MCF 10A (cell line): ENCODE data around the gene SURF6. TPM values are rescaled to one million over a fixed set of nuclear protein-coding genes. Genes with fewer than 3 reads are reported as not detected.

Experiments used
- BruUV-seq: library from RNA; stranded (reverse); fragments of 400-500 nt; replicated peaks from 2 replicates; lab custom pipeline; 2021; lab: Mats Ljungman, UMichigan
- CTCF ChIA-PET: fragments of 300-600 bp; sonication (Branson Sonifier 250); formaldehyde crosslinking; extraction: SDS; loops from one replicate; lab custom pipeline; 2021; ENCODE audit warnings: antibody characterized with exemption, inconsistent platforms; lab: Yijun Ruan, JAX
- POLR2A ChIA-PET: fragments of 300-600, 350-650 bp; sonication (Branson Sonifier 250); formaldehyde crosslinking; extraction: SDS; loops from one replicate; lab custom pipeline; 2020; ENCODE audit warnings: antibody characterized with exemption, inconsistent platforms; lab: Yijun Ruan, JAX
- DNase-seq: peaks from one replicate; pipeline ENCODE4 v3.0.0-alpha.2; 2018; ENCODE audit not compliant: unreplicated experiment
- H3K27ac Mint-ChIP-seq: one replicate; pipeline ENCODE4 v1.8.0; 2022; ENCODE audit warnings: mild to moderate bottlenecking, low read depth, mixed read lengths; ENCODE audit not compliant: unreplicated experiment
- H3K27me3 Mint-ChIP-seq: one replicate; pipeline ENCODE4 v1.8.0; 2022; ENCODE audit warnings: mixed read lengths; ENCODE audit not compliant: insufficient read depth, unreplicated experiment
- H3K36me3 Mint-ChIP-seq: one replicate; pipeline ENCODE4 v1.8.0; 2022; ENCODE audit warnings: mild to moderate bottlenecking, moderate library complexity, mixed read lengths; ENCODE audit not compliant: insufficient read depth, unreplicated experiment
- H3K4me1 Mint-ChIP-seq: one replicate; pipeline ENCODE4 v1.8.0; 2022; ENCODE audit warnings: mixed read lengths; ENCODE audit not compliant: insufficient read depth, unreplicated experiment
- H3K4me3 Mint-ChIP-seq: one replicate; pipeline ENCODE4 v1.8.0; 2022; ENCODE audit warnings: mild to moderate bottlenecking, moderate library complexity, mixed read lengths; ENCODE audit not compliant: unreplicated experiment
- H3K9me3 Mint-ChIP-seq: one replicate; pipeline ENCODE4 v1.8.0; 2022; ENCODE audit warnings: mixed read lengths; ENCODE audit not compliant: unreplicated experiment
- CTCF ChIP-seq: fragments of 200-600 bp; IDR thresholded peaks from one replicate; pipeline ENCODE4 v1.8.0; 2022; ENCODE audit warnings: antibody characterized with exemption, mild to moderate bottlenecking; ENCODE audit not compliant: unreplicated experiment
- intact Hi-C: fragments of 100-400 bp; cut with micrococcal nuclease; formaldehyde crosslinking; loops from 2 replicates; pipeline ENCODE4 v1.14.1; 2022
- total RNA-seq: library from RNA; stranded (reverse); gene quantifications from 2 replicates; pipeline ENCODE4 v1.2.3, GENCODE V29; 2022

Gene SURF6
- total RNA-seq, 1 experiment from 2014 or later: 40.5 TPM

DNA sequence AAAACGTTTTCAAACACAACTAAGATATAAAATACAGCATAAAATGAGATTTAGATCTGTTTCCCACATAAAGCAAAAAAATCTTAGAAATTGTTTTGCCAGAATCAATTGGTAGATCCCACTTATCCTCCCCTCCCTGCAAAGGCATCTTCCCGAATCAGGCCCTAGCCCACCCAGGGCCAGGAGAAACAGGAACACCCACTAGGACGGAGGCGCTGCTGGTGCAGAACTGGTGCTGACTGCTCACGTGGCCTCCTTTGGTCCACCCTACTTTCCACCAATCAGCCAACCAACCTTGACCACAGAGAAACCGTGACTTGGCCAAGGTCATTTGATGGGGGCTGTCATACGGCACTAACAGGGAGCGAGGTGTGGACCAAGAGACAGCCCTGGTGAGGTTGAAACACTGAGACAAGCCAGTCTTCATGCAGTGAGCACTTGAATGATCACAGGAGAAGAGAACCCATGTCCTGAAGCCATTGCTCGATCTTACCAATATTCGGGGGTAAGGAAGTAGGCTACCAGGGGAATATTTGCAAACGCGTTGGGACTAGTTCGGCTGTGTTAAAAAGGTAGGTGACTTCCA lies 25.6 kb upstream of the SURF6 start:
- intact Hi-C loops: no loop called here
- DNase-seq: no peak
- no peak for TF ChIP-seq CTCF
- Mint-ChIP-seq H3K9me3 (no peaks in the 10 kb centered on the region), H3K36me3 (peaks cover 72% of the 10 kb centered on the region), H3K4me3 (no peak overlapping the region), H3K27ac (no peak overlapping the region), H3K27me3 (no peaks in the 10 kb centered on the region), H3K4me1 (peaks cover 18% of the 10 kb centered on the region)
- ChIA-PET CTCF (no interaction called here), POLR2A (interaction anchor here (0.7 to 2.0 kb wide), 3 partner anchors 11 to 15 kb away, joined by 3 to 7 read pairs (median 3); partner anchors contain the start of genes MED22, RPL7A and STKLD1)
- no TSS peak for BruUV-seq

DNA sequence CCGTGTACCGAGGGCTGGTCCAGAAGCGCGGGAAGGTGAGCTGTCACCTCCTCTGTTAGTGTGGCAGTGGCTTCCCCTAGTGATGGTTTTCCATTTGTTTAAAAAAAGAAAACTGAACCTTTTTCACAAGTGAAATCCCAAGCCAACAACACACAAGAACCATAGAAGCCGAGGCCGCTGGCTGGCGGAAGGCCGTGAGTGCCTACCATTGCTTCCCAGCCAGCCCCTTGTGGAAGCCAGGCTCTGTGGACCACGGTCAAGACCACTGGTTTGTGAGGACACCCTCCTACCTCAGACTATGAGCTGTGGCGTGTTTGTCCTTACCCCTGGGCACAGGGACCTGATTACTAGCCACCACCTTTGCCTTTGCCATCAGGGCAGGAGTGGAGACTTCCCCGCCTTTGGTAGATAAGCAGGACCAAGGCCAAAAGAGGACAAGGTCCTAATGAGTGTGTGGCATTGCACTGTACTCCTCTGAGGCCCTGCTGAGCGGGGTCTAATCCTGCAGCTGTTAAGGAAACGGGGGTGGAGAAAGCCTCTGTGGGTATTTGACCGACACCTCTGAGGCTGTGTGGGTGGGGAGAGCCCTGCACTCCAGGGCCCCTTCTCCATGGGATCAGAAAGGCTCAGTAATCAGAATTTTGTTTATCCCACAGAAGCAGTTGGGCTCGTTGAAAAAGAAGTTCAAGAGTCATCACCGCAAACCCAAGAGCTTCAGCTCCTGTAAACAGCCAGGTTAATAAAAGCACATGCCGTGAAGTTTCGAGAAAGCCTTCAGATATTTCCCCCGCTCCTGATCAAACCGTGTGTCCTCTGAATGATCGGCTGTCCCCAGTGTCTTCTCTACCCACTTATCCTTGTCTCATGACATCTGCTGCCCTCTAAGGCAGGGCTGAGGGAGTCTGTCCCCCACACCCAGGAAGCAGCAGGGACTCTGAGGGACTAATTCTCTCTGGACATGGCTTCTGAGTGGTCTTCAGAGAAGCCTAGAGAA lies 24.7 kb upstream of the SURF6 start:
- ChIA-PET CTCF (interaction anchor here (0.6 kb wide), 1 partner anchor 102 kb away, joined by 3 read pairs; no protein-coding TSS in a partner anchor), POLR2A (interaction anchor here (1.2 to 2.0 kb wide), 2 partner anchors 12 to 16 kb away, joined by 3 to 7 read pairs; partner anchors contain the start of genes MED22, RPL7A and STKLD1)
- Mint-ChIP-seq H3K4me3 (no peak overlapping the region), H3K9me3 (no peaks in the 10 kb centered on the region), H3K27me3 (no peaks in the 10 kb centered on the region), H3K36me3 (peaks cover 63% of the 10 kb centered on the region), H3K4me1 (peaks cover 18% of the 10 kb centered on the region), H3K27ac (no peak overlapping the region)
- BruUV-seq: no TSS peak
- intact Hi-C loops: no loop called here
- TF ChIP-seq CTCF: no peak
- no peak for DNase-seq

DNA sequence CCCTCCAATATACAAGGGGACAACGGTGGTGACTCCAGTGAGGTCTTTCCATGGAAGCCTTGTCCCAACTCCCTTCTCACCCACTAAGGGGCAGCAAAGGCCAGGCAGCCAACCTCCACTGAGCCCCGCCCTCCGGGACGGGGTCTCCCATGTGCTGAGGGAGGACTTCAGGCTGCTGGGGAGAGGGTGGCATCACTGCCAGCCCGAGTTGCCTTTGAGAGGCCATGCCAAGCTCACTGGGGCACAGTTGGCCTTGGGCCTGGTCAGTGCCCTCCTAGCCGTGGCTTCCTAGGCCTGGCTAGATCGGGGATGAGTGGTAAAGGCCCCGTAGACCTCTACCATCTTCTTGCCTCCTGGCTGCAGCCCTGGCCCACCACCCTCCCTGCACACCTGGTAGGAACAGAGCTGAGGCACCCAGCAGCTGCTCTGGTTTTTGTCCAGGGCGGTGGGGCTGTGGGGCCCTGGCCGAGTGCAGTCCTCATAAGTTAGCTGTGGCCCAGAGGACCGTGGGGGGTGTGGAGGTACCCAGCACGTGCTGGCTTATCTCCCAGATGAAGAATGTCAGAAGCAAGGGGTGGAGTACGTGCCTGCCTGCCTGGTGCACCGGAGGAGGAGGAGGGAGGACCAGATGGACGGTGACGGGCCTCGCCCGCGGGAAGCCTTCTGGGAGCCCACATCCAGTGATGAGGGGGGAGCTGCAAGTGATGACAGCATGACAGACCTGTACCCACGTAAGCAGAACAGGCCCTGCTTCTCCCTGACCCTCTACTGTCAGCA lies 23.6 kb upstream of the SURF6 start:
- TF ChIP-seq CTCF: no peak
- peaks cover 55% of the 10 kb centered on the region for H3K36me3 Mint-ChIP-seq
- POLR2A ChIA-PET: interaction anchor here (2.0 to 4.1 kb wide), 2 partner anchors 11 to 12 kb away, joined by 7 to 48 read pairs; partner anchors contain the start of genes MED22 and RPL7A
- H3K27ac Mint-ChIP-seq: no peak overlapping the region
- no peak overlapping the region for H3K4me3 Mint-ChIP-seq
- peak; percentile 23 for DNase-seq
- intact Hi-C loops: no loop called here
- peaks cover 18% of the 10 kb centered on the region for H3K4me1 Mint-ChIP-seq
- CTCF ChIA-PET: interaction anchor here (1.0 kb wide), 2 partner anchors 11 to 15 kb away, joined by 3 to 5 read pairs; no protein-coding TSS in a partner anchor
- no TSS peak for BruUV-seq
- no peaks in the 10 kb centered on the region for H3K27me3 Mint-ChIP-seq
- H3K9me3 Mint-ChIP-seq: no peaks in the 10 kb centered on the region
